Retina (tissue), 1 donor: ENCODE measurements around the gene ADK.

Source experiments
- DNase-seq: peaks from one replicate; pipeline ENCODE4 v3.0.0-alpha.2; 2016

ADK gene

DNA sequence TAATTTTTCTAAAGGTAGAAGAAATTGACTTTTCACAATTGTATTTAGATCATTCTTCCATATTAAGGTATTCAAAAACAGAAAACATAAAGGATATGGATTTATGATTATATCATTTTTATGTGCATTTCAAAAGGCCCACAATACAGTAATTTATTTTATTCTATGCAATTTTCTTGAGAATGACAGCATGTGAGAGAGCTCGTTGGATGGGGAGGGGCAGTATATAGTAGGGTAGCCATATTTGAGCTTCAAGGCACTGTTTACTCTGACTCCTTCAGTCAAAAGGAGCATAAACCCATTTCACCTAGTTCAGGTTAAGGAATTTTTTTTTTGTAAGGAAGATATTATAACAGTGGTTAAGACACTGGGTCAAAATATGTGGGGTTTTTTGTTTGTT is 534.5 kb downstream of the ADK start:
- no peak for DNase-seq

DNA sequence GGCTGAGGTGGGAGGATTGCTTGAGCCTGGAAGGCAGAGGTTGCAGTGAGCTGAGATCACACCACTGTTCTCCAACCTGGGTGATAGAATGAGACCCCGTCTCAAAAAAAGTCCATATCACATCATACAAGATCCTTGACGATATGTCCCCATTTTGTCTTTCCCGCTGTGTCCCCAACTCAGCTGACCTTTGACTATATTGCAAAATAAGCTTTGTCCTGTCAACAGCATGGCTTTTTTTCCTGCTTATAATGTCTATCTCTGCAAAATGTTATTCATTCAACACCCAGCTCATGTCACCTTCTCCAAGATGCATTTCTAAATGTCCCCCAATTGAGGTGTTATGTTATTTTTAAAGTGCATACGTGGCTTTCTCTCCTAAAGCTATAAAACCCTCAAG is 539.4 kb downstream of the ADK start:
- DNase-seq, result no peak

DNA sequence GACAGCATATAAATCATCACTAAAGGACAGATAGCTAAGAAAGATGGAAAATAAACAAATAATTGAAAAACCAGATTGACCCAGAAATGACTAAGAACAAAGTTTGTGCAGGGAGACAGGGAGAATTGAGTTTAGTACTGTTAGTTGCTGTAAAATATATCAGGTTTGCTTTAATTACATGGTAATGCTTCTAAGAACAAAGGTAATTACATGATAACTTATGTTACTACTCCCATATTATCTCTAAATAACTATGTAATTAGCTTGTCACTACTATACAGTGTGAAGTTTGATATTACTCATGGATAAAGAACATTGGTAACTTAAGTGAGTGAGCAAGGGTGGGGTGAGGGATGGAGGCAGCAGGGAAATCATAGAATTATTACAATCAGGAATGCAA is 540.1 kb downstream of the ADK start:
- no peak for DNase-seq

DNA sequence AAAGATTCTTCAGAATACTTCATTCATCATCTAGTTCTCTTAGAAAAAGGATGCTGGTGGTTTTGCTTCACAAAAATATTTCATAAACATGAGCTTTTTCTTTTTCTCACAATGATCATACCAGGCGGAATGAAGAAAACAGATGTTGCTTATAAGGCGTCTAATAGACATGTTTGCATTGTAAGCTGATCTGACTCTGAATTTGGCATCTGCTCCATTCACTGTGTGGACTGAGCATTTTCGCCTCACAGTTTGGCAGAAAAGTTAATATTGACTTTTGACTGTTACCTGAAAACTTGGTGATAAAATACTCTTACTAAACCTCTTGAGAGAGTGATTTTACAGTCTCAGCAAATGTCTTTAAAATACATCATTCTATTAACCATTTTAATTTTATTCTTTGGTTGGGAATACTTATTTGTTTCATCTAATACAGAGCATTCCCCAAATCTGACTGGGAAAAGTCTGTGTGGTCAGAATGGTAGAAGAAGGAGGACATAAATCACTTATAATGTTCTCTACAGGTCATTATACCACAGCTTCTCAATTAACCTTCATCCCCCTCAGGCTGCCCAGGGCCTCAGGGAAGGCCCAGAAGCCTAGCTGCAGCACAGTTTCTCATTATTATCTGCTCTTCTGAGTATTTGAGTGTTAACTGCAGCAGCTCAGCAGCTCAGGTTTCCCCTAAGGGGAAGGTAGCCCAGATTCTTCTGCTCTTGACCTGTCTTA is 553.8 kb downstream of the ADK start:
- no peak for DNase-seq

DNA sequence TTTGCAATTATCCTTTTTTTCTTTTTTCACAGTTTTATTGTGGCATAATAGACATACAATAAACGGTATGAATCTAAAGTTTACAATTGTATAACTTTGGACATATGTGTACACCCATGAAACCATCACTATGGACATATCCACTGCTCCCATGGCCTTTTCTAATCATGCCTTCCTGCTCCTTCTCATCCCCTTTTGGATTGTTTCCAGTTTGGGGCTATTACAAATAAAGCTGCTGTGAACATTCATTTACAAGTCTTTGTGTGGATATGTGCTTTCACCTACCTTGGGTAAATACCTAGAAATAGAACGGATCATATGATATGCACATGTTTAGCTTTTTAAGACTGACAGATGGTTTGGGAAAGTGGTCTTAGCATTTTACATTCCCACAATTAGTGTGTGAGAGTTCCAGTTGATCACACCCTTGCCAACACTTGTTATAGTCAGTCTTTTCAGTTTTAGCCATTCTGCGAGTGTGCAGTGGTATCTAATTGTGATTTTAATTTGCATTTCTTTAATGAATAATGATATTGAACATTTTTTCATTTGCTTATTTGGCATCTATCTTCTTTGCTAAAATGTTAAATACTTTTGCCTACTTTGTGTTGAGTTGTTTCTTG is 554.4 kb downstream of the ADK start:
- no peak for DNase-seq

DNA sequence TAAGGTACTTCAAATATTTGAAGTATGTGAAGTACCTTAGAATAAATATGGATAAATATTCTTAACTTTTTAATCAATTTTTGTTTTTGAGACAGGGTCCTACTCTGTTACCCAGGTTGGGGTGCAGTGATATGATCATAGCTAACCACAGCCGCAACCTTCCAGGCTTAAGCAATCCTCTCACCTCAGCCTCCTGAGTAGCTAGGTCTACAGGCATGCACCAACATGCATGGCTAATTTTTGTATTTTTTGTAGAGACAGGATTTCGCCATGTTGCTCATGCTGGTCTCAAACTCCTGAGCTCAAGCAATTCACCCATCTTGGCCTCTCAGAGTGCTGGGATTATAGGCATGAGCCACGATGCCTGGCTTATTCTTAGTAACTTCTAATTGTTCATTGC is 555.9 kb downstream of the ADK start:
- DNase-seq, result no peak

DNA sequence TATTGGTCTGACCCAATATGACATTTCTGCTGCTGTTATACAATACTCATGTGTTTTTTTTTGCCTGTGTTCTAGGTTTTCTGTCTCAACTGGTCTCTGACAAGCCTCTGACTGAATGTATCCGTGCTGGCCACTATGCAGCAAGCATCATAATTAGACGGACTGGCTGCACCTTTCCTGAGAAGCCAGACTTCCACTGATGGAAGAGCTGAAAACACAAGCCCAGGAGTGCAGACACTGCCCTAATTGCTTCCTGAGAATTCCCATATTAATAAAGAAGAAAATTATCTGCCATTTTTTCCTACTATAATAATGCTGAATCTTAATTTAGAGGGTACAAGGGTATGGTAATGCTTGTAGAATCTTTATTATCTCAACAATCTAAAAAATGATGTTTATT is 557.2 kb downstream of the ADK start:
- no peak for DNase-seq

DNA sequence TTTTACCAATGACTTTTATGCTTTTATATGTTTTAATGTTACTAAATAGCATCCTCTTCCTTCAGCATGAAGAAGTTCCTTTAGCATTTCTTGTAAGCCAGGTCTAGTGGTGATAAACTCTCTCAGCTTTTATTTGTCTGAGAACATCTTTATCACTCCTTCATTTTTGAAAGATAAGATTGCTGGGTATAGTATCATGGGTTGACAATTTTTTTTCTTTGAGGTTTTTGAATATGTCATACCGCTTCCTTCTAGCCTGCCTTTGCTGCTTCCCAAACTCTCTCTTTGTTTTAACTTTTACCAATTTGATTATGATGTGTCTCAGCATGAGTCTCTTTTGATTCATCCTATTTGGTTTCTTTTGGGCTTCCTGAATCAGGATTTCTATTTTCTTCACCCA is 567.2 kb downstream of the ADK start:
- no peak for DNase-seq

DNA sequence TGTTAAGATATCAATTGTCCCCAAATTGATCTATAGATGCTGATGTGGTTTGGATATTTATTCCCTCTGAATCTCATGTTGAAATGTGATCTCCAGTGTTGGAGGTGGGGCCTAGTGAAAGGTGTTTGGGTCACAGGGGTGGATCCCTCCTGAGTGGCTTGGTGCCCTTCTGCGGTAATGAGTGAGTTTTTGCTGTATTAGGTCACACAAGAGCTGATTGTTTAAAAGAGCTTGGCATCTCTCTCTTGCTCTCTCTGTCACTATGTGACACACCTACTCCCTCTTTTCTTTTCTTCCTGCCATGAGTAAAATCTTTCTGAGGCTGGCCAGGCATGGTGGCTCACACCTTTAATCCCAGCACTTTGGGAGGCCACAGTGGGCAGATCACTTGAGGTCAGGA is 577.2 kb downstream of the ADK start:
- DNase-seq, result no peak

DNA sequence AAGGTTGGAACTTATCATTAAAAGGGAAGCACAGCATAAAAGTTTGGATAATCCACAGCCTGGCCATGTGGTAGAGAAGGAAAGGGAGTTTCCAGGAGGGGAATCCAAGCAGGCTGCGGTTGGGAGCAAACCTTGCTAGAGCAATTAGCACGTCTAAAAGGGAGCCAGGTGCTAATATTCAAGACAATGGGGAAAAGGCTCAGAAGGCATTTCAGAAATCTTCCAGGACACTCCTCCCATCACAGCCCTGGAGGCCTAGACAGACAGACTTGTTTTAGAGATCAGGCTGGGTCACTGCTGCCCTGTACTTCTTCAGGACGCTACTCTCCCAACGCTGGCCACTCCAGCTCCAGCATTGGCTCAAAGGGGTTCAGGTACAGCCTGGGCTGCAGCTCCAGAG is 579.2 kb downstream of the ADK start:
- no peak for DNase-seq

DNA sequence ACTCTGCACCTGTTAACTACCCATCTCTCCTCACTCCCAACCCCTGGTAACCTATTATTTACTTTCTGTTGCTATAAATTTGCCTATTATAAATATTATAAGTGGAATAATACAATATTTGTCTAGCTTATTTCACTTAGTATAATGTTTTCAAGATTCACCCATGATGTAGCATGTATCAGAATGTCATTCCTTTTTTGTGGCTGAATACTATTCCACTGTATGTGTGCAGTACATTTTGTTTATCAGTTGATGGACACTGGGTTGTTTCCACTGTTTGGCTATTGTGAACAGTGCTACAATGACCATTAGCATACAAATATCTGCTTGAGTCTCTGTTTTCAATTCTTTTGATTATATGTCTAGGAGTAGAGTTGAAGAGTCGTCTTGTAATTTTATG is 582.6 kb downstream of the ADK start:
- DNase-seq, result no peak

DNA sequence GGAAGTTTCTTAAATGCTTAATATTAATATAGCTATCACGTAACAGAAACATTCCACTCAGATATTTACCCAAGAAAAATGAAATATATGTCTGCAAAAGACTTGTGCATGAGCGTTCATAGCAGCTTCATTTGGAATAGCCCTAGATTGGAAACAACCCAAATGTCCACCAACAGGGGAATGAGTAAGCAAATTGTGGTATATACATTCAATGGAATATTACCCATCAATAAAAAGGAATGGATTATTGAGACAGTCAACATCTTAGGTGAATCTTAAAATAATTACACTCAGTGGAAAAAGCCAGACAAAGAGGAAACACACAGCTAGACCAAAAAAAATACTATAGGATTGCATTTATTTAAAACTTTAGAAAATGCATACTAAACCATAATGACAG is 585.0 kb downstream of the ADK start:
- DNase-seq, result no peak

DNA sequence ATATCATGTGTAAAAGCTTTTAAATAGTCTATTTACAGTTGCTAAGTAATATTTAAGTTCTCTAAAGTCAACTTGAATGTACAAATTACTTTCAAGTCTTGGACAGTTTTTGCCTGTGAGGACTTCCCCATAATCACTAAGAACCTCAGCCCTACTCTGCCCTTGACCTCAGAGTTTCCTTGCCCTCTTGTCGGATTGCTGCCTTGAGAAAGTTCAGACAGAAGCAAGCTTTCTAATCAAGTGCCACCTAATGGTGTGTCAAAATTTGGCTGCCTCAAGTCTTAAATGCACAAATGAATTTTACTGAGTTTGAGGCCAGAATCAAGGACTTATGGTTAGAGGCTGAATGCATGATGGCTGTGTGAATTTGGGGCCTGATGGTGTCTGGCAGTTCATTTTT is 587.0 kb downstream of the ADK start:
- no peak for DNase-seq

DNA sequence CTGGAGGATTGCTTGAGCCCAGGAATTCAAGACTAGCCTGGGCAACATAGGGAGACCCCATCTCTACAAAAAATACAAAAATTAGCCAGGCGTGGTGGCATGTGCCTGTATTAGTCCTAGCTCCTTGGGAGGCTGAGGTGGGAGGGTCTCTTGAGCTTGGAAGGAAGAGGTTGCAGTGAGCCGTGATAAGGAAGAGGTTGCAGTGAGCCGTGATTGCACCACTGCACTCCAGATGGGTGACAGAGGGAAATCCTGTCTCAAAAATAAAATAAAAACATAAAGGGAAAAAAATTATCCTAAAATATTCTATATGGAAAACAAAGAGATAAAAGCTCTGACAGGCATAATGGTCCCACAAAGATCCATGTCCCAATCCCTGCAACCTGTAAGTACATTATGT is 587.5 kb downstream of the ADK start:
- DNase-seq, result no peak

DNA sequence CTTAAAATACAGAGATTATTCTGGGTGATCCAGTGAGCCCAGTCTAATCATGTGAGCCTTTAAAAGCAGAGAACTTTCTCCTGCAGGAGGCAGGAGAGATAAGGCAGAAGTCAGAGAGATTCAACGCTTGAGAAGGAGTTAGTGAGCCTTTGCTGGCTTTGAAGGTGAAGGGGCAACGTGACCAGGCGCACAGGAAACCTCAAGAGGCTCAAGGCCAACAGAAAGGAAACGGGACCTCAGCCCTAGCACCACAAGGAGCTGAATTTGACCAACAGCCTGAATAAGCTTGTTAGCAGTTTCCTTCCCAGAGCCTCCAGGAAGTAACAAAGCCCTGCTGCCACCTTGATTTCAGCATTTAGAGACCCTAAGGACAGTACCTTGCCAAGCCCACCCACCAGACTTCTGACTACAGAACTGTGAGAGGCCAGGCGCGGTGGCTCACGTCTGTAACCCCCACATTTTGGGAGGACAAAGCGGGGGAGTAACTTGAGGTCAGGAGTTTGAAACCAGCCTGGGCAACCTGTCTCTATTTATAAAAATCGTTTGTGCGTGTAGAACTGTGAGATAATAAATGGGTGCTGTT is 588.1 kb downstream of the ADK start:
- DNase-seq, result no peak

DNA sequence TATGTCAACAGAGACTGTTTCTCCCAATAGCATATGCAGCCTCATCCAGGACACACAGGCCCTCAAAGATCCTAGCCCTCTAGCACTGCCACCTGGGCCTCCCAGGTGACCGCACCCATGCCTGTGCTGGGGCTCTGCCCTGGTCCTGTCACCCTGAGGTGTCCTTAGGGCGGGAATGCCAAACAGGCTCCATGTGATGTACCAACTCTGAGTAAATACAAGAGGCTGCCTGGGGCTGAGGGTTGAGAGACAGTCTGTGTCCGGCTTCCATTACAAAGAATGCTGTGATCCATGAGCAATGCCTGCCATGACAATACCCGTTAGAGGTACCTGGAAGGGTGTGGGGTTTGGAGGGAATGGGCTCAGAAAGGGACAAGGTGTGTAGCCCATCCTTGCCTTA is 592.4 kb downstream of the ADK start:
- DNase-seq, result no peak

DNA sequence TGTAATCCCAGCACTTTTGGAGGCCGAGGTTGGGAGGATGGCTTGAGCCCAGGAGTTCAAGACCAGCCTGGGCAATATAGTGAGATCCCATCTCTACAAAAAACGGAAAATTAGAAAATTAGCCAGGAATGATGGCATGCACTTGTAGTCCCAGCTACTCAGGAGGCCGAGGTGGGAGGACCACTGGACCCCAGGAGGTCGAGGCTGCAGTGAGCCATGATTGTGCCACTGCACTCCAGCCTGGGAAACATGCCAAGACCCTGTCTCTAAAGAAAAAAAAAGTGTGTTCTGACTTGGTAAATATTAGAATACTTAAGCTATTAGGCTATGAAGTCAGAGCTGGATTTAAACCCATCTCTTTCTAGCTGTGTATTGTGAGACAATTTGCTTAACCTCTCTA is 594.4 kb downstream of the ADK start:
- DNase-seq, result no peak

DNA sequence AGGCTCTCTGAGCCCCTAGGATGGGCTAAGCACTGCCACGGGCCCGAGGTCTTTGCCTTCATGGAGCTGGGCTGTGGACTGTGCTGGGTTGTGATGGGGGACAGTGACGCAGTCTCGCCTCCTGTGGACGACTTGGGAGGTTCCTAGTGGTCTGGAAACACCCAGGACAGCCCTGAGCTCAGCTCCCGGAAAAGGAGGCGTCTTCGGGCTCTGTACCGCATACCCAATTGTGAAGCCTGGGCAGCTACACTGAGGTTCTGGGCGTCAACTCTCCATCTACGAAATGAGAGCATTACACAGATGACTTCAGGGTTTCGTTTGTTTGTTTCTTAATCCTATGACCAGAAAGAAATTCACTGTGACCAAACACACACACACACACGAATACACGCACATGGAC is 595.8 kb downstream of the ADK start:
- no peak for DNase-seq

DNA sequence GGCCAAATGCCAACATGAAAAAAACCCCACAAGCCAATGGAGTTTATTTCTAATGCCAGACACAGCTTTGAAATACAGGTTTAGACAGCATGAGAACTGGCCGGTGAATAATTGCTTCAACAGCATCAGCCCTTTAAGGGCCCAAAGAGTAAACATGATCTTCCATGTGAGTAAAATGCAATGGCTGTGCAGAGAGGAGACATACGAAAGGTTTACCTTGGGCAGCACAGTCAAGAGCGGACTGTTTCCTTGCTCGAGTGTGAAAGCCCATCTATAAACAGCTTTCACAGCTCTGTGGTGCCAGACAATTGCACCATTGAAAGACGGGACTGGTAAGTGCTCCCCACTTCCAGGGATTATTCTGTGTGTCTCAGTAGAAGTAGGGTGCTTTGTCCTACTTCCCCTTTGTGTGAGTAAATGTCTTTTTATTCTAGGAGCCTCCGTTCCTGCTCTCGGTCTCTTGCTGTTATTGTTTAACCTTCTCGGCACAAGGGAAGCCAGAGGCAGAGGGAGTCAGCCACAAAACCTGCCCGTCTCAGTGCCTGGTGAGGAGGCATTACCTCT is 597.5 kb downstream of the ADK start:
- DNase-seq, result no peak

DNA sequence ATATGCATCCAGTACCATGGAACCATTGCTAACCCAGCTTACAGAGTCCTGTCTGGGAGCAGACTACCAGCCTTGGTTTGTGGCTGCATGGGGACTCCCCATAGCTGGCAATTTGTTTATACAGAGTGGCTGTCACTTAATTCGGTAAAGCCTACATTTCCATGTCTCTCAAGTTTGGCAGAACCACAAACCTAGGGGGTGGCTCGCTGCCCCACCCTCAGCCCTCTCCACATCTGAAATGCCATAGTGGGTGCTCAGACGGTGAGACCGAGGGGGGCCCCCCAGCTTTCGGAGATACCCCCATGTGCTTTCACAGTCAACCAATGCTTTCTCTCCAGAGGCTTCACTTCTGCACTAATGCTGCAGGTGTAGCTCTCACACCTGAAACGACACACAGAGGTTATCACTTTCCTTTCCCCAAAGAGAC is 599.8 kb downstream of the ADK start:
- no peak for DNase-seq

DNA sequence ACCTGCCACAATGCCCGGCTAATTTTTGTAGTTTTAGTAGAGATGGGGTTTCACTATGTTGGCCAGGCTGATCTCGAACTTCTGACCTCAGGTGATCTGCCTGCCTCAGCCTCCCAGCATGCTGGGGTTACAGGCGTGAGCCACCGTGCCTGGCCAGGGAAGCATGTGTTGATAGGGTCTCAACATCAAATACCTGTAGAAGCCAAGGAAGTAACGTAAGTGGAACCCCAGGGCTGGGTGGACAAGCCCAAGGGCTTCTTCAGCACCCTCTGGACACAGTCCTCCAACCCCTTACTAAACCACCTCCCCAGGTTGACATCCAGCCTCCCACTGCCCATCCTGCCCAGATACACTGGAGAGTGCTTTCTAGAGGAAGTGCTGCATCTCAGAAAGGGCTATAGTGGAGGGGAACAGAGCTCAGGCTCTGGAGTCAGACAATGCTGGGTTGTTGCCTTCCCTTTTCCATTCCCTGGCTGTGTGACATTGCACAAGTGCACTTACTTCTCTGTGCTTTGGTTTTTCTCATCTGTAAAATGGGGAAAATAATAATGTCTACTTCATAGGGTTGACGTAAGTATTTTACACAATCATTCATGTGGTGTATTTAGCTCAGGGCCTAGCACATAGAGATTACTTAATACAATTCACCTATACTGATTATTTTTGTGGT is 601.5 kb downstream of the ADK start:
- DNase-seq, result no peak

DNA sequence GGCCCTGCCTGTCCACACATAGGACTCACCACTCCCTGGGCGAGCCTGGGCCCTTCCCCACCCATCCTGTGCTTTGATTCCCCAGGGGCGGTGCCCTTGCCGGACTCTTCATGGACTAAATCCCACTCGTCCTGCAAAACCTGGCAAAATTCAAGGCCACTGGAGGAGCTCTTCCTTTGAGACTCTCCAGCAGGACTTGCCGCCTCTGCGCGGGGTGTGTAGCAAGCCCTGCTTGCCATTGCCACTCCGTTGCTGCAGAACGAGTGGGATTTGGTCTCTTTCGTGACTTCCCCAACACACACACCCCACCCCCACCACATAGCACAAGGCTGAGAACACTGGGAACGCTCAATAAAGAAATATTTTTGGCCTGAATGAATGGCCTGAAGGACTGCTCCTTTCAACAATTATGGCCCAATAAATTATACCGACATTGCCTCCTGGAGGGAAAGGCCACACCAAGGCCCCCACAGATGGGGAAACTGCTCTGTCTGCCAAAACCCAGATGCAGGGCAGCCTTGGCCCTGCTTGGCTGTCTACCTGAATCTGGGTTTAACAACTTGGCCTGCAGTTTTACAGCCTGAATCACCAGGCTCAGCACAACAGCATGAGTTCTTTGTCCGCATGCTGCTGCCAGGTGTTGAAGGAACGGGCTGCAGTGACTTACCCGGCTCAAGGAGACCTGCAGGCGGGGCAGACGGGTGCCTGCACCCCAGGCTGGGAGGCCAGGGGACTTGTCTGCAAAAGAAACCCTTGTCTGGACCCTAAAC is 602.6 kb downstream of the ADK start:
- DNase-seq, result no peak

DNA sequence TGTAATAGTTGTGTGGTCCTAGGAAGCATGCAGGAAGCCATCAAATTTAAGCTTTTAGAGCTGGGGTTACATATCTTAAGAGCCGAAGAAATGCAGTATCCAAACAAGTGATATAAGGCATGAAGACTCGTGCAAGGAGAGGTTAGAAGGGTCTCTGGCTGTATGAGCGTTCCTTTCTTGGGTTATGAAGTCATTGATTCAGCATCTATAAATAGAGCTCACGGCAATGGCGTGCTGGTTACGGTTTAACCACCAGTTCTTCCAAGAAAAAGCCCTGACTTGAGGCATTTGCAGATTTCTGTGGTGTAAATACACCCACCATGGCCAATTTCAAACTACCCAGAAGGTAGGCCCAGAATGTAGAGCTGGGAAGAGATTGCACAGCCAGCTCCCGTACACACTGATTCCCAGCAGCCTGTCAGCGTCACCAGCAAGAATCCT is 603.4 kb downstream of the ADK start:
- DNase-seq, result no peak
